Nephron (organoid): ENCODE results near the gene NTRK3.

Source experiments
- H3K27ac Mint-ChIP-seq, 3 experiments: 2 replicates each; pipeline ENCODE4 v1.8.0; 2020; ENCODE audit warnings: mixed read lengths in 3 of 3, mild to moderate bottlenecking in 2 of 3, moderate library complexity in 1 of 3
- H3K27me3 Mint-ChIP-seq: 2 replicates; pipeline ENCODE4 v1.8.0; 2021; ENCODE audit warnings: low read depth, mild to moderate bottlenecking, moderate library complexity, mixed read lengths
- H3K36me3 Mint-ChIP-seq: 2 replicates; pipeline ENCODE4 v1.8.0; 2020; ENCODE audit warnings: low read depth, mixed read lengths
- H3K4me1 Mint-ChIP-seq: 2 replicates; pipeline ENCODE4 v1.8.0; 2020; ENCODE audit warnings: mixed read lengths
- H3K4me3 Mint-ChIP-seq, 3 experiments: 2 replicates each; pipeline ENCODE4 v1.8.0; 2020; ENCODE audit warnings: mild to moderate bottlenecking in 3 of 3, mixed read lengths in 3 of 3, moderate library complexity in 2 of 3
- H3K9me3 Mint-ChIP-seq: 2 replicates; pipeline ENCODE4 v1.8.0; 2020; ENCODE audit warnings: mixed read lengths
- CTCF ChIP-seq, 3 experiments: fragments of 200-600 bp; sonication (generic); IDR thresholded peaks; one replicate each; pipeline ENCODE4 v1.5.0; 2021; ENCODE audit warnings: antibody characterized with exemption in 3 of 3; ENCODE audit not compliant: unreplicated experiment in 3 of 3

Gene NTRK3

GRCh38 chr15:88255484-88256278 is 858 bp downstream of the NTRK3 start:
- Mint-ChIP-seq H3K4me1 (peaks cover 35% of the 10 kb centered on the region), H3K9me3 (no peaks in the 10 kb centered on the region), H3K36me3 (no peaks in the 10 kb centered on the region), H3K27me3 (peaks cover 94% of the 10 kb centered on the region), H3K27ac (no peak overlapping the region), H3K4me3 (peak overlapping the region; percentile 78 to 87 (median 86))
- TF ChIP-seq CTCF (IDR thresholded peaks at IDR 0.05; ENCODE audit: unreplicated experiment in 3 of 3), result no peak

- Mint-ChIP-seq H3K9me3 (no peaks in the 10 kb centered on the region), H3K27ac (no peak overlapping the region), H3K4me3 (peak overlapping the region; percentile 74 to 87 (median 80)), H3K27me3 (peaks cover 88% of the 10 kb centered on the region), H3K4me1 (peaks cover 35% of the 10 kb centered on the region), H3K36me3 (no peaks in the 10 kb centered on the region)
- TF ChIP-seq CTCF (IDR thresholded peaks at IDR 0.05; ENCODE audit: unreplicated experiment in 3 of 3), result no peak
Measured at GRCh38 chr15:88255087-88255483, 1.5 kb downstream of the NTRK3 start.

GRCh38 chr15:88252441-88252840 is 4.1 kb downstream of the NTRK3 start:
- H3K9me3 Mint-ChIP-seq, result no peaks in the 10 kb centered on the region
- no peak for TF ChIP-seq CTCF (IDR thresholded peaks at IDR 0.05; ENCODE audit: unreplicated experiment in 3 of 3)
- H3K36me3 Mint-ChIP-seq, result no peaks in the 10 kb centered on the region
- H3K27me3 Mint-ChIP-seq, result peaks cover 71% of the 10 kb centered on the region
- peaks cover 28% of the 10 kb centered on the region for H3K4me1 Mint-ChIP-seq
- H3K4me3 Mint-ChIP-seq, result no peak overlapping the region
- H3K27ac Mint-ChIP-seq, result no peak overlapping the region

- Mint-ChIP-seq H3K36me3 (no peaks in the 10 kb centered on the region), H3K27me3 (peaks cover 72% of the 10 kb centered on the region), H3K4me1 (peaks cover 32% of the 10 kb centered on the region), H3K9me3 (no peaks in the 10 kb centered on the region), H3K27ac (no peak overlapping the region), H3K4me3 (peak overlapping the region in 1 of 3 experiments; percentile 50)
- TF ChIP-seq CTCF (IDR thresholded peaks at IDR 0.05; ENCODE audit: unreplicated experiment in 3 of 3), result no peak
Measured at GRCh38 chr15:88250826-88251225, 5.7 kb downstream of the NTRK3 start.

- Mint-ChIP-seq H3K4me3 (no peak overlapping the region), H3K27ac (no peak overlapping the region), H3K27me3 (peaks cover 65% of the 10 kb centered on the region), H3K4me1 (peaks cover 30% of the 10 kb centered on the region), H3K9me3 (no peaks in the 10 kb centered on the region), H3K36me3 (no peaks in the 10 kb centered on the region)
- TF ChIP-seq CTCF (IDR thresholded peaks at IDR 0.05; ENCODE audit: unreplicated experiment in 3 of 3), result no peak
Measured at GRCh38 chr15:88249220-88249619, 7.3 kb downstream of the NTRK3 start.

- Mint-ChIP-seq H3K27me3 (peaks cover 52% of the 10 kb centered on the region), H3K4me3 (no peak overlapping the region), H3K27ac (no peak overlapping the region), H3K36me3 (no peaks in the 10 kb centered on the region), H3K4me1 (peaks cover 25% of the 10 kb centered on the region), H3K9me3 (no peaks in the 10 kb centered on the region)
- TF ChIP-seq CTCF (IDR thresholded peaks at IDR 0.05; ENCODE audit: unreplicated experiment in 3 of 3), result no peak
Measured at GRCh38 chr15:88247914-88248313, 8.6 kb downstream of the NTRK3 start.
